Right cardiac atrium (tissue), 5 donors: ENCODE results near the gene SH3TC1. TPM values are rescaled to one million over a fixed set of nuclear protein-coding genes. Genes with fewer than 3 reads are reported as not detected.

Experiments
- ATAC-seq, 2 donors: fragments of 200-7000 bp; cut with Tn5 transposase; one replicate each; pipeline versions ENCODE4 v1.8.0 to v1.9.1; 2020; ENCODE audit warnings: moderate library complexity in 2 of 2, mild to moderate bottlenecking in 1 of 2
- DNase-seq, 3 donors: peaks; one replicate each; pipeline ENCODE4 v3.0.0-alpha.2; 2020
- H3K27ac ChIP-seq: one replicate; pipeline ENCODE4 v1.5.1; 2013; ENCODE audit warnings: mild to moderate bottlenecking, low read length, control low read depth, moderate library complexity
- H3K27me3 ChIP-seq: one replicate; pipeline ENCODE4 v1.6.1; 2013; ENCODE audit not compliant: control insufficient read depth, insufficient read depth
- H3K4me1 ChIP-seq: one replicate; pipeline ENCODE4 v1.6.1; 2013; ENCODE audit warnings: low read length; ENCODE audit not compliant: control insufficient read depth, insufficient read depth
- H3K4me3 ChIP-seq: one replicate; pipeline ENCODE4 v1.5.1; 2013; ENCODE audit warnings: low read length, control low read depth
- H3K9me3 ChIP-seq: one replicate; pipeline ENCODE4 v1.6.1; 2013; ENCODE audit warnings: low read length; ENCODE audit not compliant: control insufficient read depth
- WGBS: extraction: QIAGEN DNeasy Blood & Tissue Kit; methylation state at CpG from one replicate; pipeline ENCODE4 v1.1.7; 2013; 5-methylcytosine and 5-hydroxymethylcytosine counted together
- intact Hi-C, 4 donors: fragments of 100-400 bp; cut with DNase I; formaldehyde crosslinking; loops; one replicate each; pipeline versions ENCODE4 v1.11.0 to v1.14.0; 2022 to 2023
- polyA plus RNA-seq: library from polyadenylated mRNA; stranded (reverse); fragments of 200-250 nt; gene quantifications from one replicate; pipeline ENCODE4 v1.2.3, GENCODE V29; 2013
- total RNA-seq, 4 donors: library from RNA; stranded (reverse); fragmentation: NEBNext Ultra II Directional; extraction: Animal tissue kit (Norgen Biotek cat#: 25700); gene quantifications; one replicate each; pipeline ENCODE4 v1.2.1, GENCODE V29; 2021
- donor health status: healthy with polysubstance abuse.
- donor health status: DM: no; HTN: yes; CAD: no.
- donor health status: DM: no; HTN: no; CAD: no.
- donor health status: DM: no; HTN: yes; CAD: no; lungs with severe emphysema.
- donor health status: DM: yes; HTN: yes; CAD: no.

SH3TC1 gene
- total and polyA plus RNA-seq, 5 donors: 5.4 to 17.1 (median 10.6) TPM

DNA sequence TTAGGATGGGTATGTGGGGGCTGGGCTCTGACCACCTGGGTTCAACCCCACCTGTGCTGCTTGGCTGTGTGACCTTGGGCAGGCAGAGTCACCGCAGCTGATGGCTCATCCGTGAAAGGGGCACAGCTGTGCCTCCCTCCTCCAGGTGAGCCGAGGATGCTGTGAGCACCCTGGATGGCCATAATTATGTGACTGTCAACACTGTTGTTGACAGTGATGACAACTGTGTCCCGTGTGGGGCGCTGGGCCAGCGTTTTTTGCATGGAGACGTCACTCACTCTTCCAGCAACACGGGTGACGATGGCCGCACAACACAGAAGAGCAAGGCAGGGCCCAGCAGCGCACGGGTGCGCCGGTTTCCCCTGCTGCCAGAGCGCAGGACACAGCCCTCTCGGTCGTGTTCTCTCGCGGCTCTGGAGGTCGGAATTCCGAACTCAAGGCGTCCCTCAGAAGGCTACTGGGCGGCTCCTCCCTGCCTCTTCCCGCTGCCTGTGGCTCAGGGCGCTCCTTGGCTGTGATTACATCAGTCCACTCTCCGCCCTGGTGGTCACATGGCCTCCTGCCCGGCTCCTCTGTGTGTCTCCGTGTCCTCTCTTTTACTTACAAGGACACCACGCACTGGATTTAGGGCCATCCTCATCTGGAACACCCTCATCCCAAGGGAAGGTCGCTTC lies 1.3 kb downstream of the SH3TC1 start:
- DNase-seq (peak; percentile 82 to 92 (median 90)), ATAC-seq (peak; percentile 62 to 77)
- 30% methylated on average over 30 of the region's 30 CpGs for WGBS
- Histone ChIP-seq H3K27me3 (no peaks in the 10 kb centered on the region), H3K4me3 (peak overlapping the region; percentile 32), H3K9me3 (no peaks in the 10 kb centered on the region), H3K4me1 (no peaks in the 10 kb centered on the region), H3K27ac (peak overlapping the region; percentile 5)
- intact Hi-C loops: no loop called here

DNA sequence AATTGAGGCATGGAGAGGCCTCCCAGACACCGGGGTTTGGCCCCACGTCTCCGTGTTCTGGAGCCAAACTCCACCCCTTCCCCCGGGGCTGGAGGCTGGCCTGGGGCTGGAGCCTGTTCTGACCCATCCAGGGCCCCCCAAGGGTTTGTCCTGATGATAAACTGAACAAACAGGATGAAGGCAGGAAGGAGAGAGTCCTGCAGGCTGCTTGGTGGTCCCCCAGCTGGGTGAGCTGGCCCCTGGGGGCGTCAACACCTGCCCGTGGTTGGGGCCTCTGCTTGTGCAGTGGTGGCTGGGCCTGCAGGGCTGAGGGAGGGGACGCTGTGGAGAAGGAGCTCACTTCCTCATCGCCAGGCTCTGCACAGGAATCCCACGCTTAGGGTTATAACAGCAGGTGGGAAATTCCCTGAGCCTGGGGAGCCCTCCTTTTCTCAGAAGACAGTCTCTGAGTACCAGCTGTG lies 2.3 kb downstream of the SH3TC1 start:
- H3K4me1 ChIP-seq: no peaks in the 10 kb centered on the region
- DNase-seq: peak in 1 of 3 donors; percentile 79
- intact Hi-C loops: no loop called here
- no peaks in the 10 kb centered on the region for H3K27me3 ChIP-seq
- no peak for ATAC-seq
- 36% methylated on average over 9 of the region's 9 CpGs for WGBS
- H3K4me3 ChIP-seq: no peak overlapping the region
- H3K9me3 ChIP-seq: no peaks in the 10 kb centered on the region
- no peak overlapping the region for H3K27ac ChIP-seq

DNA sequence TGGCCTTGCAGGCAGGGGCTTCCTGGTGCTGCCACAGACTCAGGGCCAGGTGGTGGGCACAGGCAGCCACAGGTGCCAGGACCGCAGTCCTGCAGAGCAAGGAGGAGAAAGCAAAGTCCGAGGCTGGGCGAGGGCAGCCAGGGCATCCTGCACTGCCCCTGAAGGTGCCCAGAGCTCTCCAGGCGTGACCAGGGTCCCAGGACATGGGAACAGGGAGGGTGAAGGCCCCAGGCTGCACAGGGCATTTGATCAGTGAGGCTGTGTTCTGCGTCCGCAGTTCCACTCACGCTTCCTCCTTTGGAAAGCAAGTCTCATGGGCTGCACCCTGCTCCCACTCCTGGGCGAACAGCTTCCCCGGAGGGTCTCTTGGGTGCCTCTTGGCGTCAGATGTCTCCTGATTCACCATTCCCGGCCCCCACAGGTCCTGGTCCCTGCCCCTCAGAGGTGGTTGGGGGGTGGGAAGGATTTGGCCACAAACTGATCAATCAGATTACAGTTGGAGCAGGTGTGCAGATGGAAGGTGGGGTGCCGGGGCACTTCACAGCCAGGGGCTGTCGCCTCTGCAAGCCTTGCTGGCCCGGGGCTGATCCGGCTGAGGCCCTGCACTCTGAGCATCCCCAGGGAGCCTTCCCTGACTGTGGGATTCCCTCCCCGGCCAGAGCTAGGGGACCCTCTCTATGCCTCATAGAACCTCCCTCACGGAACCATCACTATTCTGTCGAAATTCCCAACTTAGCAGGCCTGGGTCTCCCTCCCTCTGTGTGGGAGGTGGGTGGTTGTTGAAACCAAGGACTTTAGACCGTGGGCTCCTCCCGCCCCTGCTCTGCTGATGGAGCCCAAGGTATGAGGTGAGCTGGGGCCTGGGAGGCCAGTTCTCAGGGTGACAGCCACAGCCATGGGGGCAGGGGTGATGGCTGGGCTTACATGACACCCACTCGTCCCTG lies 3.3 kb downstream of the SH3TC1 start:
- no peaks in the 10 kb centered on the region for H3K4me1 ChIP-seq
- intact Hi-C loops: no loop called here
- peak in 1 of 3 donors; percentile 60 for DNase-seq

DNA sequence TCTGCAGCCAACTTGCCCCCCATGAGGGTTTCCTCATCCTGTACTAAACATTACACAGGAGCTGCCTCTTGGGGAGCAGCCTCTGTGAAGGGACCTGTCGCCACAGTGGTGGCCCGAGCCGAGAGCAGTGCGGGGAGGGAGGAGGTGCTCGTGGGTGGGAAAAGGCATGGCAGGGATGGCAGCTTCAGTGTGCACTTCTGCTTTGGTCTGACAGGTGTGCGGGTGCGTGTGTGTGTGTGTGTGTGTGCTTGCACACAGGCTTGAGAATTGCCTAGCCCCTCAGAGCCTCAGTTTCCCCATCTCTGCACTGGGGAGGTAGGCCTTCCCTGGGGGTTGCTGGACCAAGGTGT lies 3.9 kb downstream of the SH3TC1 start:
- H3K4me3 ChIP-seq: no peak overlapping the region
- 90% methylated on average over 7 of the region's 7 CpGs for WGBS
- H3K27me3 ChIP-seq: no peaks in the 10 kb centered on the region
- H3K4me1 ChIP-seq: no peaks in the 10 kb centered on the region
- DNase-seq (no peak), ATAC-seq (no peak)
- intact Hi-C loops: no loop called here
- no peaks in the 10 kb centered on the region for H3K9me3 ChIP-seq
- H3K27ac ChIP-seq: no peak overlapping the region

More for the DNA sequence above, 3.3 kb downstream of the SH3TC1 start:
- Histone ChIP-seq H3K27ac (no peak overlapping the region), H3K4me3 (no peak overlapping the region), H3K27me3 (no peaks in the 10 kb centered on the region), H3K9me3 (no peaks in the 10 kb centered on the region)
- 82% methylated on average over 21 of the region's 21 CpGs for WGBS
- ATAC-seq: no peak

DNA sequence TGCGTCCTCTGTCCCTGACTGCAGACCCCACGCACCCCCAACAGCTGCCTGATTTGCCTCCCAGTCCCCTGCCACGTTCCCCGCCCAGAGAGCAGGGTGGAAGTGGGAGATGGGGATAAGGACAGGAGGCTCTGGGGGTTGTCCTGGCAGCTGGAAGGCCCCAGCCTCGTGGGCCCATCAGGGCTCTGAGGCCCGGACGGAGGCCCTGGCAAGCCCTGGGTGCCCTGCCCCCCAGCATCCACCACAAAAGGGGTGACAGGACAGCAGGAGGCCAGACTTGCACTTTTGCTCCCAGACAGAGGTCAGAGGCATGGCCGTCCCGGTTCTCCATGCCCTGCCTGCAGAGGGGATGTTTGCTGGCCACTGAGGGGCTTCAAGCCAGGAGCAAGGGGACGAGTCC lies 4.7 kb downstream of the SH3TC1 start:
- H3K27me3 ChIP-seq: no peaks in the 10 kb centered on the region
- no peak overlapping the region for H3K27ac ChIP-seq
- intact Hi-C loops: no loop called here
- H3K4me3 ChIP-seq: no peak overlapping the region
- DNase-seq: peak in 1 of 3 donors; percentile 45
- no peak for ATAC-seq
- no peaks in the 10 kb centered on the region for H3K4me1 ChIP-seq
- WGBS: 87% methylated on average over 10 of the region's 10 CpGs
- H3K9me3 ChIP-seq: no peaks in the 10 kb centered on the region

DNA sequence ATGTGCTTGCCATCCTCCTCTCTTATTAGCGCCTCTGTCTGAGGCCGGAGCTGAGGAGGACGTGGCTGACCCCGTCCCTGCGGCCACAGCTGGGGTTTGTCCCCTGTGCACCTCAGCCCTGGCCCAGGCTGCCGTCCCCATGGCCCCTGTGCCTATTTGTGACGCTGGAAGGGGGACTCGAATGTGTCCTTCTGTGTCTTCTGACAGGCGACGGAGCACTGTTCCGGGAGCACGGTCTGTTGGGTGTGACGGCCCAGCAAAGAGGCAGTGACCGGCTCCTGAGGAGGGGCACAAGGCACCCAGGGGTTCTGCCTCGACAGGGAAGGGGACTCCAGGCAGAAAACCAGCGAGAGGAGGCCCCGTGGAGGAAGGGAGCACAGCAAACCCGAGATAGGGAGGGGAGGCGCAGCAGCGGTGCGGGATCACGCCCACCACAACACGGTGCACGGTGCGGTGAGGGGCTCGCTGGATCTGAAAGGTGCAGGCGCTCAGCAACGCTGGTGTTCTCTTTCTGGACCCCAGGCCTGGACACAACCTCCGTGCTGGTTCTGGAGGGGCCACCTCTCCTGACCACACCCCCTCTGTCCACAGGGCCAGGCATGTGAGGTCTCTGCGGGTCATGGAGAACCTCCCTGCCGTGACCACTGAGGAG lies 5.6 kb downstream of the SH3TC1 start:
- Histone ChIP-seq H3K4me1 (no peaks in the 10 kb centered on the region), H3K9me3 (no peaks in the 10 kb centered on the region), H3K27ac (no peak overlapping the region), H3K27me3 (no peaks in the 10 kb centered on the region), H3K4me3 (no peak overlapping the region)
- DNase-seq (peak in 1 of 3 donors; percentile 59), ATAC-seq (no peak)
- WGBS: 93% methylated on average over 31 of the region's 31 CpGs
- intact Hi-C loops: no loop called here

DNA sequence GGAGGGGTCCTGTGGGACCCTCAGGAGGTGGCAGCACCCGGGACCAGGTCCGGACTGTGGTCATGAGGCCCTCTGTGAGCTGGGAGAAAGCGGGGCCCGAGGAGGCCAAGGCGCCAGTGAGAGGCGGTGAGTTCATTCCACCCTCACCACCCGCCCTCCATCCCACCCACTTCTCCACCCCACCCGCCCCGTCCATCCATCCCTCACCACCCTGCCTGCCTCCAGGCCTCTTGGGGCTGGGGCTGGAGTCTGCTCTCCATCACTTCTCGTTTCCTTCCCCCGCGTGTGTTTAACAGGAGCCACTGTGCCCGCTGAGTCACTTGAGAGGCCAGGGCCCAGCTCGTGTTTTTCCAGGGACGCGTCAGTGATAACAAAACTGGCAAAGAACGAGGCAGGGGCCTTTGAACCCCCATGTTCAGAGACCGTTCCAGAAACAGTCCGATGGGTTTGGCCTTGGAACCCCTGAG lies 6.2 kb downstream of the SH3TC1 start:
- Histone ChIP-seq H3K27ac (no peak overlapping the region), H3K9me3 (no peaks in the 10 kb centered on the region), H3K4me1 (no peaks in the 10 kb centered on the region), H3K4me3 (no peak overlapping the region), H3K27me3 (no peaks in the 10 kb centered on the region)
- peak in 1 of 3 donors; percentile 53 for DNase-seq
- intact Hi-C loops: no loop called here
- 71% methylated on average over 19 of the region's 19 CpGs for WGBS
- peak in 1 of 2 donors; percentile 1 for ATAC-seq

DNA sequence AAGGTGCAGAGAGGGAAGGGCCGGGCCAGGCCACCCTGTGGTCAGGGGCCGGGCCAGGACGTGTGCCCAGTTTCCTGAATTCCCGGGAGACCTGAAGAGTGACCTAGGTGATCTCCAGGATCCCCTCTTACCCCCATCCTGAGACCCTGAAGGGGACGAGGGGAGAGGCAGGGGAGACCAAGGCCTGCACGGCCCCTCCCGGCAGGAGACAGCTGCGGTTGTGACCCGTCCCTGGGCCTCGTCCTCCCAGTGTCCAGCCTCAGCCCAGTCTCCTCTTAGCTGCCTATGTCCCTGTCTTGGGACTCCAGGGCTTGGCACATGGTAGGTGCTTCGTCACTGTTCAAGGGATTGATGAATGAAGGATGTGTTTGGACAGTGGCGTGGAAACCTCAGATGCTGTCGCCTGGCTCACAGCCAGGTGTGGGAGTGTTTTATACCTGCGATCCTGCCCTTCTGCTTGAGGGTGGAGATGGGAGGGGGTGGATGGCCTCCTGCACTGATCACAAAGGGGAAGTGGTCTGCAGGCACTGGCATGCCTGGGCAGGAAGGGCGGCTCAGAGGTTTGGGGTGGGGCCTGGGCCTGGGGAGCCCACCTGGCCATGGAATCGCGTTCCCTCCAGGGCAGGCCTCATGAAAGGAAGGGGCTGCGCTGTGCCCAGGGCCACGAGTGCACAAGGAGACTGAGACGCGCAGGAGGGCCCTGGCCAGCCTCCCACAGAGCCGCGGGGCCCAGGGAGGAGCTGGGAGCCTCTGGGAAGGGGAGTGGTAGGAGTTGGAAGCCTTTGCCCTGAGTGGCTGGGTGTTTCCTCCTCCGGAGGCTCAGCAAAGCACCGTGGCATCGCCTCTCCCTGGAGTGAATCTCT lies 6.9 kb downstream of the SH3TC1 start:
- no peaks in the 10 kb centered on the region for H3K9me3 ChIP-seq
- peak in 1 of 3 donors; percentile 53 for DNase-seq
- intact Hi-C loops: no loop called here
- 68% methylated on average over 26 of the region's 26 CpGs for whole genome bisulfite sequencing
- peak; percentile 6 for ATAC-seq
- no peak overlapping the region for H3K4me3 ChIP-seq
- H3K4me1 ChIP-seq: no peaks in the 10 kb centered on the region
- no peaks in the 10 kb centered on the region for H3K27me3 ChIP-seq
- H3K27ac ChIP-seq: no peak overlapping the region

DNA sequence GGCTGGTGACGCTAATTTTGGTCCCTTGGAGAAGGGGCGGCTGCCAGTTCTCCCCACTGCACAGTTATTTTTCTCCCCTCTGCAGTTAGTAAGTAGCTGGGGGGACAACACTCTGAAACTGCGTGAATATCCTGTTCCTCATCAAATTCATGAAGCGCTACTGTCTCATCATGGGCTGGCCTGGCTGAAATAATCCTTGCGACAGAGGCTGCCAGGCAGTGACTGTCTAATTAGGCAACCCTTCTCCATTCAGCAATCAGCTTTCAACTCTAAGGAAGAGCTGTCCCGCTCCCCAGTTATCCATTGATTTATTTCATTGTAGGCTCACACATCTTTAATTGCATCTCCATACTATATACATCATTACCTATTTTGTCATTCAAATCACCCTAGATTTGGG lies 8.2 kb downstream of the SH3TC1 start:
- Histone ChIP-seq H3K9me3 (no peaks in the 10 kb centered on the region), H3K27me3 (no peaks in the 10 kb centered on the region), H3K4me1 (no peaks in the 10 kb centered on the region), H3K4me3 (no peak overlapping the region), H3K27ac (no peak overlapping the region)
- 82% methylated on average over 6 of the region's 6 CpGs for WGBS
- DNase-seq (no peak), ATAC-seq (no peak)
- intact Hi-C loops: no loop called here

DNA sequence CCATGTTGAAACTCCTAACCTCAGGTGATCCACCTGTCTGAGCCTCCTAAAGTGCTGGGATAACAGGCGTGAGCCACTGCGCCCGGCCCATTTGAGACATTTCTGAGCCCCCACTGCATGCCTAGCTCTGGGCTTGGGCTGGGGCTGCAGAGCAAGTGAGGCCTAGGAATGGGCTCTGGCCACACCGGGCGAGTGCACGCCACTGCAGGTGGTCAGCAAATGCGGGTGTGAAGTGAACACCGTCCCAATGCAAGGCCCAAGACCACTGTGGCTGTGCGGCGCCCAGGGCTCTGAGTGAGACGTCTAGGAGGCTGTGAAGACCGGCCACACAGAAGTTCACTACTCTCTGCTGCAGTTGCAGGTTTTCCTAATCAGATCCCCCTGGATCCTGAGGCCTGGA lies 9.5 kb downstream of the SH3TC1 start:
- intact Hi-C loops: no loop called here
- ATAC-seq (no peak), DNase-seq (peak in 1 of 3 donors; percentile 13)
- H3K4me1 ChIP-seq: no peaks in the 10 kb centered on the region
- H3K27ac ChIP-seq: no peak overlapping the region
- 96% methylated on average over 12 of the region's 12 CpGs for WGBS
- H3K4me3 ChIP-seq: no peak overlapping the region
- H3K27me3 ChIP-seq: no peaks in the 10 kb centered on the region
- no peaks in the 10 kb centered on the region for H3K9me3 ChIP-seq
